HT-29 (cell line): Measurements from ENCODE around the gene ARAP1. TPM values are rescaled to one million over a fixed set of nuclear protein-coding genes. Genes with fewer than 3 reads are reported as not detected.

Experiments used
- DNase-seq: peaks from one replicate; pipeline ENCODE4 v3.0.0-alpha.2; 2015; ENCODE audit warnings: low spot score
- total RNA-seq: library from RNA; depleted of rRNA; stranded (reverse); fragments of >200 nt; shearing (Covaris generic); gene quantifications from 2 replicates; pipeline ENCODE4 v1.2.3, GENCODE V29; 2014

The ARAP1 gene
- total RNA-seq, 1 experiment from 2014 or later: 161 TPM

- DNase-seq: no peak
These were observed 66.4 kb downstream of the ARAP1 start for GRCh38 chr11:72685560-72686480.

DNA sequence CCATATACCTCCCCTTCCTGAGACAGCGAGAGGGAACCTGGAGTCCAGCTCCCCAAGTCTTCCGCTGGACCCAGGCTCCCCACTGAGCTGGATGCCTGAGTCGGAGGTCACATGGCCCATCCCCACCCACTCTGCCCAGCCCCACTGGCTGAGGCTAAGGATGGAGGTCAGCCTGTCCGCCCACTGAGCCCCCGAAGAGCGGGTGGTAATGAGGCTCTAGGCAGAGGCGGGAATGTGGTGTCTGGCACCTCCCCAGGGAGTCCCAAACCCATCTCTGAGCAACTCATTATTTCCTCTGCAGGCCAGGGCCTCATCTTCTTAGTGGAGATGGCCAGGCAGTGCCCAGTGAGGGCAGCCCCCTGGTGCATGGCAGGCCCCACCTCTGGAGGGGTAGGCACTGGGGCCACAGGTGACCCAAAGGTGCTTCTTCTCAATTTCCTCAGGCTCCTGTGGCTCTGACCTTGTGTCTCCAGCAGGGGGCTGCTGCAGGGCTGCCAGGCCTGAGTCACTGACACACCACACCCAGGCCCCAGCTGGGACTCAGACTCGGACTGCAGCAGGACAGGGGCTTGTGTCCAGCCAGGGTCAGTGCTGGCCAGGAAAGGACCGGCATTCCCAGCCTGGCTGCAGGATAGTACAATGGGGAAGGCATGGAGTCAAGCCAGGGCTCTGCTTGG lies 67.8 kb downstream of the ARAP1 start:
- DNase-seq: peak; percentile 85

DNA sequence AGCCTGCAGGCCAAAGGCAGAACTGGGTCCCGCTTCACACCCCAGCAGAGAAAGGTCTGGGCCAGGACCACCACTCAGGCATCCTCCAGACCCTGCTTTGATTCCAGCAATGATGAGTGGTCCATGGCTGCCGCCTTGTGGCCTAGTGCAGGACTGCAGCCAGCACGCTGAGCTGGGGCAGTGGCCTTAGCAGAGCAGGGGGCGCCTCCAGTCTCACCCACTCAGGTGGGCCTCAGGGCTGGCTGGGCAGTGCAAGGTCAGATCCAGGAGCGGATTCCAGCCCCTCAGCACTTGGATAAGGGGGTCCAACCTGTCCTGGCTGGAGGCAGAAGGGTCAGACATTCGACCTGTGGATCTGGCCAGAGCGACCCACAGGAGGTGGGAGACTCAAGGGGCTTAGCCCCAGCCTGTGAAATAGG lies 68.4 kb downstream of the ARAP1 start:
- peak; percentile 72 for DNase-seq

- DNase-seq: no peak
These were observed 69.4 kb downstream of the ARAP1 start for GRCh38 chr11:72682858-72683243.

DNA sequence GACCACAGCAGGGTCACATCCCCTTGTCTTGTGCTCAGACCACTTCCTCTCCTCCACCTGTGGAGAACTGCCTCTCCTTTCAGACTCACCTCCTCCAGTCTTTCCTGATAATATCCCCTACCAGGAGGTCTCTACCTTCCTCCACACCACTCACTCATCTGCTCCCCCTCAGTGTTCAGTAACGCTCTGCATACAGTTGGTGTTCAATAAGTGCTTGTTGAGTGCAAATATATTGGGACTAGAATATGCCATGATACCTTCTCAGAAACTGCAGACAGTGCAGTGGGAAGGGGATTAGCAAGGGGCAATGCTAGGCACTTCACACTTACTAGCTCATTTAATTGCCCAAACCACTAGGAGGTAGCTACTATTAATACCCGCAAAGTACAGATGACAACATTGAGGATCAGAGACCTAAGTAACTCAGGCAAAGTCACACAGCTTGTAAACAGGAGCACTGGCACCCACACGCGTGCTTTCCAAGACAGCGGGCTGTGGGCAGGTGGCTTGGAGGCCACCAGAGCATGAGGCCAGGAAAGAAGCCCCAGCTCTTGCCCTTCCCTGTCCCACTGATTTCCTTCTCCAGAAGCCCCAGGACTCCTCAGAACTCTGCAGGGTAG lies 69.9 kb downstream of the ARAP1 start:
- DNase-seq: no peak

GRCh38 chr11:72681226-72682153 lies 70.7 kb downstream of the ARAP1 start:
- DNase-seq: no peak

- DNase-seq: no peak
These were observed 71.5 kb downstream of the ARAP1 start for GRCh38 chr11:72680624-72681158.

DNA sequence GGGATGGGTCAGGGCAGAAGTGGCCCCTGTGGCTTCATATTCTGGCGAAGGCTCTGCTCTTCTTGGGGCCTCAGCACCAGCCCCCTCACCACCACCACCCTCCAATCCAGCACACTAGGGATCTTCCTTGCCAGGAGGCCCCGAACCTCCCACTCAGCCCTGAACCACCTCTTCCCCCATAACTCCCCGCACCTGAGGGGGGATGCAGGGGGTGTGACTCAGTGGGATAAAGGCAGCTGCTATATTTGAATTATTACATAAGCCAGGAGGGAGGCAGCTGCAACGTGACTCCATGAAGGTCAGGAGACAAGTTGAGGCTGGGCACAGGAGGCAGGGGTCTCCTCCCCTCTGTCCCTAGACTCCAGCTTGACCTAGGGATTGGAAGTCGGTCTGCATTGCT lies 72.3 kb downstream of the ARAP1 start:
- DNase-seq: no peak

GRCh38 chr11:72678524-72678923 lies 73.7 kb downstream of the ARAP1 start:
- DNase-seq: no peak

DNA sequence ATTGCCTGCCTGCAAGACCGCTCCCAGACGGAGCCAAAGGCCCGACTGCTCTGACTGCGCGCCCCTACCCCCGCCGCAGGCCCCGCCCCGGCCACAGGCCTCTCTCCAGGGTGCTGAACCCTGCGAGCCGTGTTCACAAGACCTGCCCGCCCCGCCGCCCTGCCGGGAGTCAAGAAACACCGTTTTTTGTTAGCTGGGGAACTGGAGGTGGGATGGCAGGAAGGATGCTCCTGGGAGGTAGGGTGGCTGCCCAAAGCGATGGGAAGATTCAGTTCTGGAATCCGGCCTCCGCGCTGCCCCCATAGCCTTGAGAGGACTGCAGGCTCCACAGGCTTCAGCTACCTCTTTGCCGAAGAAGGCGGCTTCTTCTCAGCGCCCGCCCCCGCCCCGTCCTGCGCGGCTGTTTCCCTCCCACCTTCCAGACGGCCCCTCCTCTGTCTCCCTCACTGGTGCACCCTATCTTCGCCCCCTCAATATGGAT lies 75.3 kb downstream of the ARAP1 start:
- DNase-seq: peak; percentile 38

DNA sequence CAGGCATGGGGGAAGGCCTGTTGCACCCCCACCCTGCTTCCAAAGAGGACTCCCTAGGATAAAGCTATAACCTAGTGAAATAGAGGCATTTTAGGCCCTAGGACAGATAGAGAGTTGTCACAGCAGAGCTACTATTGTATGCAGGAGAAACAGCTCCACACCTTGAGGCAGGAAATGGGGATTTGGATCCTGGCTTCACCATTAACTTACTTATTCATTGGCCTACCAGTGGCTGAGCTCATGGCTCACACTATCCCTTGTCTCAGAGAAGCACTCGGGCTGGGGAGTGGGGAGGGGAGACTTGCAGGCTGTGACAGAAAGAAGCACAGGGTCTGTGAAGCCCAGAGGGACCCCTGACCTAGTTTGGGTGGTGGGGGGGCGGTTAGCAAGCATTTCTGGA lies 77.0 kb downstream of the ARAP1 start:
- no peak for DNase-seq

GRCh38 chr11:72673943-72674828 lies 78.0 kb downstream of the ARAP1 start, which contains the start of gene PDE2A:
Gene PDE2A (minus strand): TSS chr11:72674422. CDS start chr11:72674207, 215 bp downstream.
- DNase-seq: no peak

DNA sequence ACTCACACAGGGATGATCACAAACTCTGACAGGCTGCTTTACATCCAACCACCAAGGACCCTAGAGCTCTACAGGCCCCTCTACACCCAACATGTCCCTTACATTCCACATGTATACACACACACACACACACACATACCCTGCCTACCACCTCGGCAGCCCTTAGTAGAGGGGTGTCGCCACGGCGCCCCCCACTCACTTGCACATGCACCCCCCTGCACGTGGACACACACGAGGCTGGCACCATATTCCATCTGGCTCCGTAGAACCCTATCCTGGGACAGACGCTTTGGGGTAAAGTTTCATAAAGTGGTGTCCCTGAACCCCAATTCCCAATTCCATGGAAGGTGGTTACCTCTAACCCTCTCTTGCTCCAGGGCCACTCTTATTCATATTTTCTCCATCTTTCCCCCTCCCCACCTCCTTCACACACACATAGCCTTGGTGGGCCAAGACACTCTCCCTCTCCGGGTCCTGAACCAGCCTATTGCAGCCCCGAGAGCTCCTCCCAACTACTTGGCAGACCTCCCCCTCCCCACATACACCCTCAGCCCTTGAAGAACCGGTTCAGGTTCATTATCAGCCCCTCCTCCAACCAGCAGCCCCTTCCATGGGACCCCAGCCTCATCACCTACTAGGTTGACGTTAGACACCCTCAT lies 78.8 kb downstream of the ARAP1 start:
- DNase-seq: no peak

- no peak for DNase-seq
These were observed 79.5 kb downstream of the ARAP1 start for GRCh38 chr11:72672597-72673238.

- DNase-seq: no peak
These were observed 80.8 kb downstream of the ARAP1 start for GRCh38 chr11:72671152-72672099.

GRCh38 chr11:72670041-72670440 lies 82.2 kb downstream of the ARAP1 start:
- no peak for DNase-seq

- no peak for DNase-seq
These were observed 82.7 kb downstream of the ARAP1 start for GRCh38 chr11:72669527-72669926.
